Measurements from ENCODE around the gene NBPF26. TPM values are rescaled to one million over a fixed set of nuclear protein-coding genes. Genes with fewer than 3 reads are reported as not detected.
A peak's percentile ranks its signal among the peaks of the same experiment; 100 is the strongest.
"Not testable (repeated sequence)": the region's sequence is repeated elsewhere in the genome, so short reads cannot be mapped to it uniquely, and the experiment has no call there.

The NBPF26 gene
- total and polyA plus RNA-seq, 2 experiments from 2014 or later: 8.0 to 17.6 TPM

GRCh38 chr1:120724507-120724906, 762 bp downstream of the NBPF26 start:
- peak overlapping the region; percentile 92 for H3K27ac ChIP-seq
- H3K4me3 ChIP-seq: peak overlapping the region; percentile 96
- not testable (repeated sequence) for H3K27me3 ChIP-seq; H4K20me1 ChIP-seq (ENCODE audit: insufficient read depth, poor library complexity, severe bottlenecking); H3K4me1 ChIP-seq (ENCODE audit: insufficient read depth); H3K36me3 ChIP-seq (replicated peaks; ENCODE audit: insufficient read depth, low read depth); H3K9me3 ChIP-seq (ENCODE audit: low read depth); H3K9me2 ChIP-seq (replicated peaks; ENCODE audit: insufficient read depth); DNase-seq (ENCODE audit: low spot score); H3K79me2 ChIP-seq
- peak overlapping the region; percentile 79 for H3K4me2 ChIP-seq
- 0% methylated on average over 6 of the region's 28 CpGs for WGBS (ENCODE audit: low lambda C conversion rate, missing lambda C conversion rate)
- peak overlapping the region; percentile 90 for H2AFZ ChIP-seq

- H3K4me1 ChIP-seq (ENCODE audit: insufficient read depth); H3K9me3 ChIP-seq (ENCODE audit: low read depth); H3K4me3 ChIP-seq; H3K27me3 ChIP-seq; H3K9me2 ChIP-seq (replicated peaks; ENCODE audit: insufficient read depth); H2AFZ ChIP-seq; H3K27ac ChIP-seq; DNase-seq (ENCODE audit: low spot score); H3K4me2 ChIP-seq; H3K79me2 ChIP-seq; H4K20me1 ChIP-seq (ENCODE audit: insufficient read depth, poor library complexity, severe bottlenecking); H3K36me3 ChIP-seq (replicated peaks; ENCODE audit: insufficient read depth, low read depth): not testable (repeated sequence)
Observed at GRCh38 chr1:120728811-120729210, 5.1 kb downstream of the NBPF26 start.

- not testable (repeated sequence) for H3K27ac ChIP-seq; H3K36me3 ChIP-seq (replicated peaks; ENCODE audit: insufficient read depth, low read depth)
Observed at GRCh38 chr1:120769090-120769489, 45.3 kb downstream of the NBPF26 start.

GRCh38 chr1:120805452-120805851, 81.7 kb downstream of the NBPF26 start:
- not testable (repeated sequence) for H3K36me3 ChIP-seq (replicated peaks; ENCODE audit: insufficient read depth, low read depth); H3K4me2 ChIP-seq; H4K20me1 ChIP-seq (ENCODE audit: insufficient read depth, poor library complexity, severe bottlenecking); H3K4me3 ChIP-seq; H3K9me3 ChIP-seq (ENCODE audit: low read depth); H3K27ac ChIP-seq; H3K27me3 ChIP-seq; H2AFZ ChIP-seq; H3K4me1 ChIP-seq (ENCODE audit: insufficient read depth); H3K9me2 ChIP-seq (replicated peaks; ENCODE audit: insufficient read depth); H3K79me2 ChIP-seq
- peak; percentile 2 for DNase-seq (ENCODE audit: low spot score)
- 83% methylated on average over 6 of the region's 7 CpGs for WGBS (ENCODE audit: low lambda C conversion rate, missing lambda C conversion rate)

More at GRCh38 chr1:120769090-120769489, 45.3 kb downstream of the NBPF26 start:
- not testable (repeated sequence) for H3K79me2 ChIP-seq; H2AFZ ChIP-seq; DNase-seq (ENCODE audit: low spot score); H3K4me1 ChIP-seq (ENCODE audit: insufficient read depth); H3K4me3 ChIP-seq; H3K9me3 ChIP-seq (ENCODE audit: low read depth); H3K27me3 ChIP-seq; H3K4me2 ChIP-seq; H4K20me1 ChIP-seq (ENCODE audit: insufficient read depth, poor library complexity, severe bottlenecking); H3K9me2 ChIP-seq (replicated peaks; ENCODE audit: insufficient read depth)
- WGBS (ENCODE audit: low lambda C conversion rate, missing lambda C conversion rate): 69% methylated on average over 2 of the region's 3 CpGs

- not testable (repeated sequence) for H4K20me1 ChIP-seq (ENCODE audit: insufficient read depth, poor library complexity, severe bottlenecking); H3K27me3 ChIP-seq; H3K4me3 ChIP-seq; H3K9me3 ChIP-seq (ENCODE audit: low read depth); H3K4me2 ChIP-seq; H3K4me1 ChIP-seq (ENCODE audit: insufficient read depth); H3K36me3 ChIP-seq (replicated peaks; ENCODE audit: insufficient read depth, low read depth); H3K9me2 ChIP-seq (replicated peaks; ENCODE audit: insufficient read depth); H3K27ac ChIP-seq; H3K79me2 ChIP-seq; H2AFZ ChIP-seq
- WGBS (ENCODE audit: low lambda C conversion rate, missing lambda C conversion rate): 16% methylated on average over 10 of the region's 10 CpGs
- peak; percentile 33 for DNase-seq (ENCODE audit: low spot score)
- TF ChIP-seq CTCF (IDR thresholded peaks at IDR 0.05; ENCODE audit: poor library complexity): peak; percentile 58
Observed at GRCh38 chr1:120811822-120812221, 88.1 kb downstream of the NBPF26 start.

- not testable (repeated sequence) for H3K4me3 ChIP-seq; H3K9me2 ChIP-seq (replicated peaks; ENCODE audit: insufficient read depth); DNase-seq (ENCODE audit: low spot score); H3K36me3 ChIP-seq (replicated peaks; ENCODE audit: insufficient read depth, low read depth); H3K27me3 ChIP-seq; H3K4me1 ChIP-seq (ENCODE audit: insufficient read depth); H2AFZ ChIP-seq; H3K4me2 ChIP-seq; H3K9me3 ChIP-seq (ENCODE audit: low read depth); H4K20me1 ChIP-seq (ENCODE audit: insufficient read depth, poor library complexity, severe bottlenecking); H3K79me2 ChIP-seq; H3K27ac ChIP-seq
- 100% methylated on average over 3 of the region's 4 CpGs for WGBS (ENCODE audit: low lambda C conversion rate, missing lambda C conversion rate)
Observed at GRCh38 chr1:120825051-120825450, 101.3 kb downstream of the NBPF26 start.

GRCh38 chr1:120826623-120827022, 102.9 kb downstream of the NBPF26 start:
- H3K27me3 ChIP-seq; H3K4me2 ChIP-seq; H3K9me2 ChIP-seq (replicated peaks; ENCODE audit: insufficient read depth); H3K36me3 ChIP-seq (replicated peaks; ENCODE audit: insufficient read depth, low read depth); H3K79me2 ChIP-seq; H2AFZ ChIP-seq; H3K4me3 ChIP-seq; H3K9me3 ChIP-seq (ENCODE audit: low read depth); H3K27ac ChIP-seq; H4K20me1 ChIP-seq (ENCODE audit: insufficient read depth, poor library complexity, severe bottlenecking); H3K4me1 ChIP-seq (ENCODE audit: insufficient read depth); DNase-seq (ENCODE audit: low spot score): not testable (repeated sequence)
- 100% methylated on average over 2 of the region's 4 CpGs for WGBS (ENCODE audit: low lambda C conversion rate, missing lambda C conversion rate)
